ENCODE measurements around the gene SNTN.

Gene SNTN

GRCh38 chr3:63679186-63679585 is 26.7 kb downstream of the SNTN start:
- DNase-seq, result no peak

GRCh38 chr3:63684081-63684480 is 31.6 kb downstream of the SNTN start:
- DNase-seq, result no peak

- no peak for DNase-seq
These were observed 32.9 kb downstream of the SNTN start for GRCh38 chr3:63685340-63685739.

GRCh38 chr3:63687278-63688225 is 35.1 kb downstream of the SNTN start:
- DNase-seq, result no peak

GRCh38 chr3:63689285-63689684 is 36.8 kb downstream of the SNTN start:
- no peak for DNase-seq

- DNase-seq, result no peak
These were observed 40.9 kb downstream of the SNTN start for GRCh38 chr3:63693351-63693750.

GRCh38 chr3:63705092-63705645 is 52.7 kb downstream of the SNTN start:
- DNase-seq, result no peak

- no peak for DNase-seq
These were observed 54.0 kb downstream of the SNTN start for GRCh38 chr3:63706321-63707085.

- no peak for DNase-seq
These were observed 55.3 kb downstream of the SNTN start for GRCh38 chr3:63707731-63708130.

- no peak for DNase-seq
These were observed 57.1 kb downstream of the SNTN start for GRCh38 chr3:63709576-63709975.
